ENCODE results near the gene MAMDC2. TPM values are rescaled to one million over a fixed set of nuclear protein-coding genes. Genes with fewer than 3 reads are reported as not detected.

Gene MAMDC2
- total and polyA plus RNA-seq, 2 of the 8 experiments (the other 6 are each of a cell fraction or from before 2014, with no cell fraction given) = 6.1 to 15.4 TPM

- H2AFZ ChIP-seq (ENCODE audit: low read length) = no peak overlapping the region
- no peak overlapping the region for H2BK12ac ChIP-seq (ENCODE audit: low read depth, low read length)
- H3K56ac ChIP-seq (replicated peaks; ENCODE audit: insufficient read length, low read depth, low read length) = no peak overlapping the region
- no peaks in the 10 kb centered on the region; a peak in 1 of 8 replicates for H3K36me3 ChIP-seq (ENCODE audit: control insufficient read depth in 2 of 4, insufficient read depth in 4 of 4, low read length in 3 of 4)
- peaks cover 0 to 5% (median 4%) of the 10 kb centered on the region in 4 experiments; a peak in 4 of 7 replicates for H3K4me1 ChIP-seq (replicated peaks in 1 of 4; ENCODE audit: control insufficient read depth in 3 of 4, insufficient read depth in 4 of 4, low read length in 3 of 4)
- no peak overlapping the region for H3K9ac ChIP-seq (replicated peaks in 1 of 4; ENCODE audit: extremely low read depth in 1 of 4, low read depth in 3 of 4, low read length in 3 of 4)
- no peak for DNase-seq (ENCODE audit: low read depth in 1 of 2, low spot score in 2 of 2)
- no peak overlapping the region for H3K14ac ChIP-seq (ENCODE audit: insufficient read length)
- H3K9me3 ChIP-seq (ENCODE audit: insufficient read depth in 2 of 2, low read depth in 1 of 2, low read length in 1 of 2) = no peaks in the 10 kb centered on the region
- H4K91ac ChIP-seq (replicated peaks; ENCODE audit: insufficient read length, low read length) = no peak overlapping the region
- H3K79me1 ChIP-seq (ENCODE audit: low read depth, low read length) = no peaks in the 10 kb centered on the region; the same call in 1 of the 2 replicates
- no peak overlapping the region for H2BK15ac ChIP-seq (ENCODE audit: low read length)
- no peaks in the 10 kb centered on the region for H3K79me2 ChIP-seq (ENCODE audit: control insufficient read depth in 1 of 2, insufficient read depth in 2 of 2, low read length in 2 of 2)
- no peaks in the 10 kb centered on the region for H4K20me1 ChIP-seq (replicated peaks in 1 of 2; ENCODE audit: control insufficient read depth in 1 of 2, insufficient read depth in 2 of 2, low read length in 2 of 2)
- CTCF ChIA-PET (ENCODE audit: partially characterized antibody) = interaction anchor here (1.2 to 9.5 kb wide), 2 partner anchors 21 to 136 kb away, joined by 3 to 126 read pairs; no protein-coding TSS in a partner anchor
- POLR2A ChIA-PET (ENCODE audit: partially characterized antibody) = no interaction called here
- no peak overlapping the region for H3K23ac ChIP-seq (ENCODE audit: insufficient read length)
- no peak overlapping the region for H2BK5ac ChIP-seq (ENCODE audit: low read depth, low read length)
- H2AK5ac ChIP-seq (ENCODE audit: low read depth, low read length) = no peak overlapping the region
- WGBS, 2 experiments (ENCODE audit: extremely low coverage in 1 of 2, insufficient coverage in 1 of 2, insufficient read length in 1 of 2, insufficient replicate concordance in 2 of 2, low coverage in 1 of 2, low lambda C conversion rate in 2 of 2, missing lambda C conversion rate in 1 of 2) = 94% methylated on average over 10 of the region's 10 CpGs; no CpG with 5 or more reads in 1 of the 2 experiments
- no peak overlapping the region for H4K8ac ChIP-seq (ENCODE audit: extremely low read depth, insufficient read depth, low read length)
- no peak overlapping the region for H3K4ac ChIP-seq (replicated peaks; ENCODE audit: insufficient read length, low read depth, low read length)
- H4K5ac ChIP-seq (ENCODE audit: insufficient read length, low read depth, low read length) = no peak overlapping the region
- H2BK120ac ChIP-seq (replicated peaks; ENCODE audit: low read depth, low read length) = no peak overlapping the region
- no peak overlapping the region for H2BK20ac ChIP-seq (ENCODE audit: low read length)
- H3K4me2 ChIP-seq (ENCODE audit: insufficient read depth in 1 of 2, low read depth in 2 of 2, low read length in 2 of 2) = no peak overlapping the region
- H3K4me3 ChIP-seq (ENCODE audit: extremely low read depth in 1 of 4, insufficient read depth in 2 of 4, low read depth in 3 of 4, low read length in 4 of 4) = no peak overlapping the region
- no peaks in the 10 kb centered on the region for H3K23me2 ChIP-seq (ENCODE audit: low read depth, low read length)
- no peak overlapping the region for H3K27ac ChIP-seq (ENCODE audit: low read depth, low read length)
- FAIRE-seq = no peak
- H3K18ac ChIP-seq (ENCODE audit: extremely low read depth, low read length) = no peak overlapping the region
- no peaks in the 10 kb centered on the region for H3K27me3 ChIP-seq (replicated peaks in 1 of 4; ENCODE audit: control insufficient read depth in 3 of 4, extremely low read depth in 1 of 4, insufficient read depth in 3 of 4, low read length in 3 of 4)
- no peak for TF ChIP-seq SP4 (IDR thresholded peaks at IDR 0.05; ENCODE audit: low read length)
Measured at GRCh38 chr9:70106571-70106970, 62.9 kb downstream of the MAMDC2 start.

All from H1 (cell line).